PC-9 (cell line): Measurements from ENCODE around the gene SHC2. TPM values are rescaled to one million over a fixed set of nuclear protein-coding genes. Genes with fewer than 3 reads are reported as not detected.
A peak's percentile ranks its signal among the peaks of the same experiment; 100 is the strongest.

Source experiments
- BruUV-seq: library from RNA; stranded (reverse); fragments of 400-500 nt; replicated peaks from 2 replicates; lab custom pipeline; 2021; lab: Mats Ljungman, UMichigan
- CTCF ChIA-PET: fragments of 300-600 bp; sonication (Branson Sonifier 250); formaldehyde crosslinking; loops from one replicate; lab custom pipeline; 2022; ENCODE audit warnings: antibody characterized with exemption; lab: Charles Lee
- POLR2A ChIA-PET: fragments of 300-600 bp; sonication (Branson Sonifier 250); formaldehyde crosslinking; loops from one replicate; lab custom pipeline; 2022; ENCODE audit warnings: antibody characterized with exemption; ENCODE audit not compliant: unreplicated experiment; lab: Charles Lee
- DNase-seq, 2 experiments: peaks; one replicate each; pipeline versions ENCODE4 v3.0.0 to v3.0.0-alpha.2; 2015 to 2022; ENCODE audit warnings: mixed read lengths in 1 of 2
- H2AFZ ChIP-seq: fragments of 200-600 bp; sonication (generic); 2 replicates; pipeline ENCODE4 v1.8.1; 2017; ENCODE audit warnings: antibody characterized with exemption
- H3F3A ChIP-seq: fragments of 200-600 bp; sonication (generic); 2 replicates; pipeline ENCODE4 v1.8.1; 2017; ENCODE audit warnings: antibody characterized with exemption, mild to moderate bottlenecking, low read depth; ENCODE audit not compliant: insufficient read depth
- H3K27ac ChIP-seq: fragments of 200-600 bp; sonication (generic); 2 replicates; pipeline ENCODE4 v1.6.1; 2016; ENCODE audit warnings: mixed run types
- H3K27me3 ChIP-seq: fragments of 200-600 bp; sonication (generic); 2 replicates; pipeline ENCODE4 v1.6.1; 2016; ENCODE audit warnings: low read depth, mixed run types; ENCODE audit not compliant: insufficient read depth
- H3K36me3 ChIP-seq: fragments of 200-600 bp; sonication (generic); 2 replicates; pipeline ENCODE4 v1.6.1; 2016; ENCODE audit warnings: low read depth, mixed run types
- H3K4me1 ChIP-seq: fragments of 200-600 bp; sonication (generic); replicated peaks from 2 replicates; pipeline ENCODE4 v1.6.1; 2016; ENCODE audit warnings: mixed run types; ENCODE audit not compliant: insufficient read depth
- H3K4me2 ChIP-seq: fragments of 200-600 bp; sonication (generic); 2 replicates; pipeline ENCODE4 v1.6.1; 2017; ENCODE audit warnings: mixed run types
- H3K4me3 ChIP-seq: fragments of 200-600 bp; sonication (generic); 2 replicates; pipeline ENCODE4 v1.6.1; 2016; ENCODE audit warnings: mixed run types
- H3K79me2 ChIP-seq: fragments of 200-600 bp; sonication (generic); 2 replicates; pipeline ENCODE4 v1.6.1; 2017; ENCODE audit warnings: low read depth, mixed run types
- H3K9me2 ChIP-seq: fragments of 200-600 bp; sonication (generic); 2 replicates; pipeline ENCODE4 v1.8.1; 2017; ENCODE audit warnings: mild to moderate bottlenecking; ENCODE audit not compliant: insufficient read depth
- H3K9me3 ChIP-seq: fragments of 200-600 bp; sonication (generic); 2 replicates; pipeline ENCODE4 v1.8.1; 2016; ENCODE audit warnings: low read depth; ENCODE audit not compliant: insufficient read depth
- H4K20me1 ChIP-seq: fragments of 200-600 bp; sonication (generic); 2 replicates; pipeline ENCODE4 v1.8.1; 2017; ENCODE audit not compliant: insufficient read depth
- CTCF ChIP-seq: fragments of 200-600 bp; sonication (generic); conservative IDR thresholded peaks from 2 replicates; pipeline ENCODE4 v1.6.1; 2017; ENCODE audit warnings: mixed run types, antibody characterized with exemption, mild to moderate bottlenecking, moderate library complexity
- EZH2 ChIP-seq: fragments of 200-600 bp; sonication (generic); IDR thresholded peaks from 2 replicates; pipeline ENCODE4 v1.8.0; 2017; ENCODE audit warnings: antibody characterized with exemption, low read depth
- intact Hi-C: fragments of 100-400 bp; cut with micrococcal nuclease; formaldehyde crosslinking; loops from one replicate; pipeline ENCODE4 v1.10.0; 2022; ENCODE audit not compliant: unreplicated experiment
- total RNA-seq: library from RNA; stranded (reverse); gene quantifications from 2 replicates; pipeline ENCODE4 v1.2.3, GENCODE V29; 2021

The SHC2 gene
- total RNA-seq, 1 experiment from 2014 or later, result 0.70 TPM

GRCh38 chr19:485583-486236 lies 24.9 kb upstream of the SHC2 start:
- no peak overlapping the region for H3K27ac ChIP-seq
- TF ChIP-seq CTCF, result no peak
- H3K79me2 ChIP-seq, result peaks cover 6% of the 10 kb centered on the region; the same call in 1 of the 2 replicates
- no peaks in the 10 kb centered on the region for H4K20me1 ChIP-seq
- H3K9me2 ChIP-seq, result no peaks in the 10 kb centered on the region
- ChIA-PET CTCF (no interaction called here), POLR2A (no interaction called here)
- no peaks in the 10 kb centered on the region for H3K36me3 ChIP-seq
- H2AFZ ChIP-seq, result no peak overlapping the region; the same call in 1 of the 2 replicates
- BruUV-seq, result no TSS peak
- H3K4me1 ChIP-seq, result peaks cover 11% of the 10 kb centered on the region; the same call in 1 of the 2 replicates
- DNase-seq, result peak; percentile 58 to 60
- no peak overlapping the region for H3K4me3 ChIP-seq
- H3K27me3 ChIP-seq, result no peaks in the 10 kb centered on the region
- intact Hi-C loops, result no loop called here
- peak overlapping the region; percentile 52 for H3K4me2 ChIP-seq
- peaks cover 18% of the 10 kb centered on the region for H3F3A ChIP-seq
- H3K9me3 ChIP-seq, result no peaks in the 10 kb centered on the region

DNA sequence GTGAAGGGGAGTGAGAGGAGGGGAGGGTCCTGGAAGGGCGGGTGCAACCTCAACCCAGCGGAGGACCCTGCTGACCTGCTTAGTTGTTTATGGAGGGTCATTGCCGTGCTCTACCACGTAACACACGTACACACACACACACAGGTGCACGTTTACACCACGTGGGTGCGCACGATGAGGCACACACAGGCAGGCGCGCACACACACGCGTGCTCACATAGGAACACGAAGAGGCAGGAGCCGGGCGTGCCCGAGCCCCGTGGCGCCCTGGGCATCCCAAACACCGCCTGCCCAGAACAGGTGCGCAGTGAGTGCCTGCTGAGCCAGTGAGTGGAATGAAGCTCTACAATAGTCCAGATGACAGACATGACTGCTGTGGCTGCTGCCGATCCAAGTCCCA lies 24.2 kb upstream of the SHC2 start:
- intact Hi-C loops, result no loop called here
- Histone ChIP-seq H3K4me3 (no peak overlapping the region), H3K27ac (no peak overlapping the region), H3K4me1 (peaks cover 11% of the 10 kb centered on the region; the same call in 1 of the 2 replicates), H2AFZ (no peak overlapping the region), H3F3A (peaks cover 16% of the 10 kb centered on the region), H3K9me2 (no peaks in the 10 kb centered on the region), H3K79me2 (peaks cover 6% of the 10 kb centered on the region; the same call in 1 of the 2 replicates), H3K9me3 (no peaks in the 10 kb centered on the region), H4K20me1 (no peaks in the 10 kb centered on the region), H3K27me3 (no peaks in the 10 kb centered on the region), H3K4me2 (no peak overlapping the region), H3K36me3 (no peaks in the 10 kb centered on the region)
- TF ChIP-seq CTCF (no peak), EZH2 (no peak)
- ChIA-PET CTCF (no interaction called here), POLR2A (no interaction called here)
- no peak for DNase-seq
- no TSS peak for BruUV-seq

- Histone ChIP-seq H3K27ac (no peak overlapping the region), H3K79me2 (peaks cover 6% of the 10 kb centered on the region; the same call in 1 of the 2 replicates), H2AFZ (no peak overlapping the region), H3F3A (peaks cover 17% of the 10 kb centered on the region; the same call in 1 of the 2 replicates), H4K20me1 (no peaks in the 10 kb centered on the region), H3K9me3 (no peaks in the 10 kb centered on the region), H3K9me2 (no peaks in the 10 kb centered on the region), H3K4me1 (peaks cover 11% of the 10 kb centered on the region; the same call in 1 of the 2 replicates), H3K4me2 (no peak overlapping the region), H3K27me3 (no peaks in the 10 kb centered on the region), H3K36me3 (no peaks in the 10 kb centered on the region), H3K4me3 (no peak overlapping the region)
- TF ChIP-seq CTCF, result no peak
- no peak for TF ChIP-seq EZH2
- intact Hi-C loops, result no loop called here
- ChIA-PET CTCF (no interaction called here), POLR2A (no interaction called here)
- BruUV-seq, result no TSS peak
- no peak for DNase-seq
Observed at GRCh38 chr19:484494-484893, 23.7 kb upstream of the SHC2 start.
